Esophagus squamous epithelium (tissue), 4 donors: Measurements from ENCODE around the gene TRIM43.

Source experiments
- POLR2A ChIP-seq, 4 donors: fragments of 450-650 bp; IDR thresholded peaks; one replicate each; pipeline ENCODE4 v1.6.1; 2017; ENCODE audit warnings: antibody characterized with exemption in 4 of 4, mild to moderate bottlenecking in 4 of 4, moderate library complexity in 3 of 4
- TF ChIP-seq, protein P1 (sequence below), 6 experiments: fragments of 450-650 bp in 4 of 6; fragments of 200-600 bp in 2 of 6; sonication (generic) in 2 of 6; IDR thresholded peaks; one replicate each; pipeline ENCODE4 v1.5.1; 2016 to 2019; ENCODE audit warnings: antibody characterized with exemption in 6 of 6, mild to moderate bottlenecking in 4 of 6, moderate library complexity in 4 of 6

DNA sequence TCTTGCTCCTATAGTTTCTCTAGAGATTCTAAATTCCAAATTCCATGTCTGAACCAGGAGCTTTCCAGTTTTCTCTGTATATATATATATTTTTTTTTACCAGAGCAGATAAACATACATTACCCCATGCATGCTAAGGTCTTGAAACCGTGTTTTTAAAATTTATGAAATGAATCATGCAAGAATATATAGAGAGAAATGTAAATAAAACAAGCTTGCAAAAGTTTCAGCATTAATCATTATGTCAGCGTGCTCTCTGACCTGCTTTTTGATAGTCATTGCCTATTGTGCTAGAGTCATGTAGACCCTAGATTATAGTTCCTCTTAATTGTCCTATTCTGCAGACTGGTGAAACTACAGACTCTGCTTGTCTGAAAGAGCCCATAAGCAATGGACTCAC, 22.6 kb upstream of the TRIM43 start:
- TF ChIP-seq, protein P1, sequence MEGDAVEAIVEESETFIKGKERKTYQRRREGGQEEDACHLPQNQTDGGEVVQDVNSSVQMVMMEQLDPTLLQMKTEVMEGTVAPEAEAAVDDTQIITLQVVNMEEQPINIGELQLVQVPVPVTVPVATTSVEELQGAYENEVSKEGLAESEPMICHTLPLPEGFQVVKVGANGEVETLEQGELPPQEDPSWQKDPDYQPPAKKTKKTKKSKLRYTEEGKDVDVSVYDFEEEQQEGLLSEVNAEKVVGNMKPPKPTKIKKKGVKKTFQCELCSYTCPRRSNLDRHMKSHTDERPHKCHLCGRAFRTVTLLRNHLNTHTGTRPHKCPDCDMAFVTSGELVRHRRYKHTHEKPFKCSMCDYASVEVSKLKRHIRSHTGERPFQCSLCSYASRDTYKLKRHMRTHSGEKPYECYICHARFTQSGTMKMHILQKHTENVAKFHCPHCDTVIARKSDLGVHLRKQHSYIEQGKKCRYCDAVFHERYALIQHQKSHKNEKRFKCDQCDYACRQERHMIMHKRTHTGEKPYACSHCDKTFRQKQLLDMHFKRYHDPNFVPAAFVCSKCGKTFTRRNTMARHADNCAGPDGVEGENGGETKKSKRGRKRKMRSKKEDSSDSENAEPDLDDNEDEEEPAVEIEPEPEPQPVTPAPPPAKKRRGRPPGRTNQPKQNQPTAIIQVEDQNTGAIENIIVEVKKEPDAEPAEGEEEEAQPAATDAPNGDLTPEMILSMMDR (IDR thresholded peaks at IDR 0.05): no peak
- no peak for TF ChIP-seq POLR2A (IDR thresholded peaks at IDR 0.05)
